Peyer's patch (tissue), 4 donors: ENCODE data around the gene AK8. TPM values are rescaled to one million over a fixed set of nuclear protein-coding genes. Genes with fewer than 3 reads are reported as not detected.

Experiments
- DNase-seq, 3 donors: peaks; one replicate each; pipeline ENCODE4 v3.0.0-alpha.2; 2017 to 2019
- H3K27ac ChIP-seq, 4 donors: fragments of 200-600 bp; sonication (generic); one replicate each; pipeline ENCODE4 v1.5.1; 2016 to 2019
- H3K27me3 ChIP-seq, 2 donors: fragments of 200-600 bp; sonication (generic); one replicate each; pipeline ENCODE4 v1.5.1; 2019
- H3K36me3 ChIP-seq, 3 donors: fragments of 200-600 bp; sonication (generic); one replicate each; pipeline ENCODE4 v1.5.1; 2016 to 2019
- H3K4me1 ChIP-seq, 4 donors: fragments of 200-600 bp; sonication (generic); one replicate each; pipeline ENCODE4 v1.5.1; 2016 to 2019
- H3K4me3 ChIP-seq, 4 donors: fragments of 200-600 bp; sonication (generic); 1 replicate in 3 of 4; 2 replicates in 1 of 4; pipeline ENCODE4 v1.5.1; 2016 to 2019; ENCODE audit warnings: mild to moderate bottlenecking in 1 of 4
- H3K9me3 ChIP-seq, 4 donors: fragments of 200-600 bp; sonication (generic); one replicate each; pipeline ENCODE4 v1.5.1; 2016 to 2019; ENCODE audit warnings: mild to moderate bottlenecking in 1 of 4
- CTCF ChIP-seq, 6 experiments: fragments of 450-650 bp in 4 of 6; fragments of 200-600 bp in 2 of 6; sonication (generic) in 1 of 6; IDR thresholded peaks; one replicate each; pipeline ENCODE4 v1.5.1; 2017 to 2019; ENCODE audit warnings: antibody characterized with exemption in 6 of 6, mild to moderate bottlenecking in 3 of 6, moderate library complexity in 1 of 6
- POLR2A ChIP-seq, 2 donors: fragments of 450-650 bp; IDR thresholded peaks; one replicate each; pipeline ENCODE4 v1.5.1; 2017; ENCODE audit warnings: antibody characterized with exemption in 2 of 2, mild to moderate bottlenecking in 2 of 2, moderate library complexity in 2 of 2
- total RNA-seq, 4 donors: library from RNA; depleted of rRNA; stranded (reverse); fragments of >200 nt; gene quantifications; one replicate each; pipeline ENCODE4 v1.1.0, GENCODE V29; 2016

Gene AK8
- total RNA-seq, 4 donors from 2014 or later = not detected

GRCh38 chr9:132730054-132731033 is 147.7 kb downstream of the AK8 start:
- TF ChIP-seq CTCF (IDR thresholded peaks at IDR 0.05) (no peak), POLR2A (IDR thresholded peaks at IDR 0.05) (no peak)
- Histone ChIP-seq H3K36me3 (no peaks in the 10 kb centered on the region), H3K27me3 (no peaks in the 10 kb centered on the region), H3K27ac (no peak overlapping the region), H3K4me1 (no peaks in the 10 kb centered on the region), H3K4me3 (no peak overlapping the region), H3K9me3 (no peaks in the 10 kb centered on the region)
- no peak for DNase-seq

GRCh38 chr9:132729235-132729890 is 148.7 kb downstream of the AK8 start:
- Histone ChIP-seq H3K9me3 (no peaks in the 10 kb centered on the region), H3K27me3 (no peaks in the 10 kb centered on the region), H3K36me3 (no peaks in the 10 kb centered on the region), H3K27ac (no peak overlapping the region), H3K4me3 (no peak overlapping the region), H3K4me1 (no peaks in the 10 kb centered on the region)
- no peak for TF ChIP-seq CTCF (IDR thresholded peaks at IDR 0.05)
- TF ChIP-seq POLR2A (IDR thresholded peaks at IDR 0.05) = no peak
- DNase-seq = no peak

- no peak for TF ChIP-seq CTCF (IDR thresholded peaks at IDR 0.05)
- no peak for TF ChIP-seq POLR2A (IDR thresholded peaks at IDR 0.05)
- Histone ChIP-seq H3K27me3 (no peaks in the 10 kb centered on the region), H3K27ac (no peak overlapping the region), H3K4me3 (no peak overlapping the region), H3K4me1 (no peaks in the 10 kb centered on the region), H3K36me3 (no peaks in the 10 kb centered on the region), H3K9me3 (no peaks in the 10 kb centered on the region)
- no peak for DNase-seq
Observed at GRCh38 chr9:132728497-132728896, 149.6 kb downstream of the AK8 start.

GRCh38 chr9:132728071-132728470 is 150.0 kb downstream of the AK8 start:
- H3K36me3 ChIP-seq = no peaks in the 10 kb centered on the region
- TF ChIP-seq POLR2A (IDR thresholded peaks at IDR 0.05) (no peak), CTCF (IDR thresholded peaks at IDR 0.05) (no peak)
- no peaks in the 10 kb centered on the region for H3K4me1 ChIP-seq
- no peak overlapping the region for H3K4me3 ChIP-seq
- no peaks in the 10 kb centered on the region for H3K9me3 ChIP-seq
- H3K27ac ChIP-seq = no peak overlapping the region
- no peaks in the 10 kb centered on the region for H3K27me3 ChIP-seq
- DNase-seq = no peak

- Histone ChIP-seq H3K27ac (no peak overlapping the region), H3K36me3 (no peaks in the 10 kb centered on the region), H3K4me1 (no peaks in the 10 kb centered on the region), H3K9me3 (no peaks in the 10 kb centered on the region), H3K27me3 (no peaks in the 10 kb centered on the region), H3K4me3 (no peak overlapping the region)
- TF ChIP-seq CTCF (IDR thresholded peaks at IDR 0.05) (no peak), POLR2A (IDR thresholded peaks at IDR 0.05) (no peak)
- no peak for DNase-seq
Observed at GRCh38 chr9:132726576-132727130, 151.4 kb downstream of the AK8 start.
